GM19240 (cell line): ENCODE results near the gene ERMN.
A peak's percentile ranks its signal among the peaks of the same experiment; 100 is the strongest.
"Not testable (repeated sequence)": the region's sequence is repeated elsewhere in the genome, so short reads cannot be mapped to it uniquely, and the experiment has no call there.

Source experiments
- DNase-seq: peaks from one replicate; pipeline ENCODE4 v3.0.0; 2011; ENCODE audit warnings: low spot score; ENCODE audit not compliant: insufficient read length

ERMN gene, protein sequence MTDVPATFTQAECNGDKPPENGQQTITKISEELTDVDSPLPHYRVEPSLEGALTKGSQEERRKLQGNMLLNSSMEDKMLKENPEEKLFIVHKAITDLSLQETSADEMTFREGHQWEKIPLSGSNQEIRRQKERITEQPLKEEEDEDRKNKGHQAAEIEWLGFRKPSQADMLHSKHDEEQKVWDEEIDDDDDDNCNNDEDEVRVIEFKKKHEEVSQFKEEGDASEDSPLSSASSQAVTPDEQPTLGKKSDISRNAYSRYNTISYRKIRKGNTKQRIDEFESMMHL

DNA sequence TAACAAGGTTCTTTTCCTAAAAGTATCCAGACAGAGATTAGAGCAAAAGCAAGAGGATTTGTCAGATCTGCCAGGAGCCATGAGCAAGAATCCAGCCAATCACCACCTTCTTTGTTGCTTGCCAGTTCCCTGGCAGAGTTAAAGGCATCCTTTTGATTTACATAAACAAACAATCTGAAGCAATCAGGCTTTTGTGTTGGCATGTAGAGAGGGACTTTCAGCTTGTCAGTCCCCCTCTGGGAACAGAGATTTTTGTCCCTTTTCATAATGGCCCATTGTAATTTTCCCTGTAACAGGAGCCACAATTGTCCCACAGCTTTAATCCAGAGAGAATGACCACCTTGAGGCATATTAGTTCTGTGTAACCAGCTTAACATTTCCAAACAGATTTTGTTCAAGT lies at the start of gene ERMN:
Gene ERMN, minus strand, starts transcription at position 39 of the 400 bp plus-strand sequence. CDS start 182 bp downstream, outside the sequence.
- DNase-seq = no peak

DNA sequence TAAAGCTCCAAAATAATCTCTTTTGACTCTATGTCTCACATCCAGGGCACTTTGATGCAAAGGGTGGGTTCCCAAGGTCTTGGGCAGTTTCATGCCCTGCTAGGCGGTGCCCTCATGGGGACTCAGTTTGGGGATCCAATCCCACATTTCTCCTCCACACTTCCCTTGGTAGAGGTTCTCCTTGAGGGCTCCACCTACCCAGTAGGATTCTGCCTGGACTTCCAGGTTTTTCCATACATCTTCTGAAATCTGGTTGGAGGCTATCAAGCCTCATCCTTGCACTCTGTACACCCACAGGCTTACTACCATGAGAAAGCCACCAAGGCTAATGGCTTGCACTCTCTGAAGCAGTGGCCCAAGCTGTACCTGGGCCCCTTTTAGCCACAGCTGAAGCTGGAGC lies 49.8 kb upstream of the ERMN start:
- DNase-seq = no peak

DNA sequence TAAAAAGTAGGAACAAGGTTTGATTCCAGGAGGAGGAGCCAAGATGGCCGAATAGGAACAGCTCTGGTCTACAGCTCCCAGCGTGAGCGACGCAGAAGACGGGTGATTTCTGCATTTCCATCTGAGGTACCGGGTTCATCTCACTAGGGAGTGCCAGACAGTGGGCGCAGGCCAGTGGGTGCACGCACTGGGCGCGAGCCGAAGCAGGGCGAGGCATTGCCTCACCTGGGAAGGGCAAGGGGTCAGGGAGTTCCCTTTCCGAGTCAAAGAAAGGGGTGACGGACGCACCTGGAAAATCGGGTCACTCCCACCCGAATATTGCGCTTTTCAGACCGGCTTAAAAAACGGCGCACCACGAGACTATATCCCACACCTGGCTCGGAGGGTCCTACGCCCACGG lies 42.9 kb upstream of the ERMN start:
- DNase-seq = not testable (repeated sequence)

- no peak for DNase-seq
Observed at GRCh38 chr2:157367704-157368103, 42.1 kb upstream of the ERMN start.

GRCh38 chr2:157364257-157364974 lies 38.8 kb upstream of the ERMN start:
- peak; percentile 15 for DNase-seq

DNA sequence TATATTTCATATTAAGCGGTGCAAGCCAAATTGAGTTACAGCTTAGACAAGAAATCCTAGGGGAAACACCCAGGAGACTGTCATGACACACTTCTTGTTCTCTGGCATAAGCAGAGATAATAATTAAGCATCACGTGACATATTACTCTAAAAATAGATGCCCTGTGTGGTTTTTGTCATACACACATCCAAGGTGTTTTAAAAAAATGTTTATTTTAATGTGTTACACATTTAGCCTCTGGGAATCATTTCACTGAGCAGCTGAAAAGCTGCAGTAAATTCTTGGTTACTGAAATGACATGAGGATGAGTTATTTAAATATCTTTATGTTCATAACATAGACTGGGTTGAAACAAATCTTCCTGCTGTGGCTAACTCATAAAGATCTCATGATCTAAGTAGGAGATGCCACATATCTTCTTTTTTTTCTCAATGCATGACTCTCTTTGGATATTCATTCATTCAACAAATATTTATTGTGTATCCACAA lies 38.0 kb upstream of the ERMN start:
- DNase-seq = no peak

- DNase-seq = no peak
Observed at GRCh38 chr2:157362627-157363026, 37.0 kb upstream of the ERMN start.

DNA sequence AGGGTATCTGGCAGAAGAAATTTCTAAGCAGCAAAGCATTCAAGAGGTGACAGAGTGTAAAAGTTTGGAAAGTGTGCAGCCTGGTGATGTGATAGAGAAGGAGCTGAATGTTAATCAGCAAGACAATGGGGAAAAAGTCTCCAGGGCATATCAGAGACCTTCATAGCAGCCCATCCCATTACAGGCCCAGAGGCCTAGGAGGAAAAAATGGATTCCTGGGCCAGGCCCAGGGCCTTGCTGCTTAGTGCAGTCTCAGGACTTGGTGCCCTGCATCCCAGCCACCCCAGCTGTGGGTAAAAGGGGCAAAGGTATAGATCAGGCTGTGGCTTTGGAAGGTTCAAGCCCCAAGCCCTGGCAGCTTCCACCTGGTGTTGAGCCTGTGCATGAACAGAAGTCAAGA lies 35.9 kb upstream of the ERMN start:
- DNase-seq = no peak

- no peak for DNase-seq
Observed at GRCh38 chr2:157359628-157360027, 34.0 kb upstream of the ERMN start.

- no peak for DNase-seq
Observed at GRCh38 chr2:157355618-157356017, 30.0 kb upstream of the ERMN start.

- DNase-seq = no peak
Observed at GRCh38 chr2:157349949-157350515, 24.4 kb upstream of the ERMN start.

- DNase-seq = no peak
Observed at GRCh38 chr2:157348291-157348921, 22.8 kb upstream of the ERMN start.

GRCh38 chr2:157345647-157346389 lies 20.2 kb upstream of the ERMN start:
- DNase-seq = no peak

DNA sequence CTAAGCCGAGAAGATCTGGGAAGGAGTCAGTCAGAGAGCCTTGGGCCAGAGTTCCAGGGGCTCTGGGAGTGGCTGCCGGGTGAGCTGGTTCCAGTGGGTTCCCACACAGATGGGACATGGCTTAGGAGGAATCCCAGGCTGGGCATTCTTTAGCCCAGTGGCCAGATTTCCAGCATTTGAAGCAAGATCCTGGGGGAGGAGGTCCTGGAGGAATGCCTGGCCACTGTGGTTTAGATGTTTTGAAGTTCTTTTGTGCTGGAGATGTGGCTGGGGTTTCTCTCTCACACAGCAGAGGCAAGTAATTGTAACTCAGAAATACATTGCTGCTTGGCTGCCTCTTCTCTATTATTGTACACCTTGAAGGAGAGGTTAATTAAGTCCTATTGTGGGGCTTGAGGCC lies 15.8 kb upstream of the ERMN start:
- not testable (repeated sequence) for DNase-seq

DNA sequence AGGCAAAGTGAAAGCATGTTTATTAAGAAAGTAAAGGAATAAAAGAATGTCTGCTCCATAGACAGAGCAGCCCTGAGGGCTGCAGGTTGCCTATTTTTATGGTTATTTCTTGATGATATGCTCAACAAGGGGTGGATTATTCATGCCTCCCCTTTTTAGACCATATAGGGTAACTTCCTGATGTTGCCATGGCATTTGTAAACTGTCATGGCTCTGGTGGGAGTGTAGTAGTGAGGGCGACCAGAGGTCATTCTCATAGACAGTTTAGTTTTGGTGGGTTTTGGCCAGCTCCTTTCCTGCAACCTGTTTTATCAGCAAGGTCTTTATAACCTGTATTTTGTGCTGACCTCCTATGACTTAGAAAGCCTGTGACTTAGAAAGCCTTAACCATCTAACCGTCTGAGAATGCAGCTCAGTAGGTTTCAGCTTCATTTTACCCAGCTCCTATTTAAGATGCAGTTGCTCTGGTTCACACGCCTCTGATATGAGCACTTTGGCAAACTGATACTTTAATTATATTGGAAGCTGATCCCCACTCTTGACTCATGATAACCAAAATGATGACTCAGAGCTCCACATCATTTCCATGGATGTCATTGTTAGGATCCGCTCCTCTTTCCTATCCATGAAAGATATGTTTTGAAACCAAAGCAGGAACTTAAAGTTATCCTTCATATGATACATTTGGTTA lies 14.5 kb upstream of the ERMN start:
- no peak for DNase-seq

- DNase-seq = no peak
Observed at GRCh38 chr2:157337978-157338377, 12.4 kb upstream of the ERMN start.

GRCh38 chr2:157336137-157337010 lies 10.8 kb upstream of the ERMN start:
- DNase-seq = peak; percentile 4

DNA sequence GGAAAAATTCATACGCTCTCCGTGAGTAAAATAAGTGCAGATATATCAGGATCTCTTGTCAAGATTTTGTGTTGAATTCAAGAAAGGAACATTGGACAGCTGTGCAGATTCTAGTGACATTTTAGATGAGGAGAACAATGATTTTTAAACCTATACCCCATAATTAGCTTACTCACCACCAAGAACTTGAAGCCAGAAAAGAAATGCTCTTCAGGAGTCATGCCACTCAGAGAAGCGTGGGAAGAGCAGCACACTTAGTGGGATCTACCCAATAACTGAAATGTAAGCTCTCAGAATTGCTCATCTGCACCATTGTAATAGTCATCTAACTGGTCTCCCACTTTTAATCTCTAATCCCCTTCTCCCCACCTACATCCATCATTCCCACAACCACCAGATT lies 9.2 kb upstream of the ERMN start:
- DNase-seq = no peak

DNA sequence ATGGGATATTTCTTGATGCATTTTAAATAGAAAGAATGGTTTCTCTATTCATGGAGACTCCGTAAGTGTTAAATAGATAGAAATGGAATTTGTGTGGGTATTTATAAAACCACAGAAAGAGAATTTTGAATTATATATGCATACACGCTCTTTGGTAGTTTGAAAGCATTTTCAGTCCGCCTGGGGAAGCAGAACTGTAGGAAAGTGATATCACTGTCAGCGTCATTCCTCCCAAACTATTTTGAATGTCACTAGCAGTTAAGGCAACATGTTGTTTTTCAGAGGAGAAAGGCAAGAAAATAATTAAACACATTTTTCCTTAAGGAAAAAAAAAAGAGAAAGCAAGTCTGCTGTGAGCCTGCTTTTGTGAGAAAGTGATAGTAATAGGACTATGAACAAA lies 8.7 kb upstream of the ERMN start:
- DNase-seq = no peak
